Neural progenitor cell (in vitro differentiated cells): Measurements from ENCODE around the gene AP2A1. TPM values are rescaled to one million over a fixed set of nuclear protein-coding genes. Genes with fewer than 3 reads are reported as not detected.

ENCODE experiments used
- DNase-seq: peaks from one replicate; pipeline ENCODE4 v3.0.0-alpha.2; 2016; ENCODE audit warnings: low spot score
- H2AFZ ChIP-seq: fragments of 200-600 bp; sonication (generic); replicated peaks from 2 replicates; pipeline ENCODE4 v1.6.1; 2016; ENCODE audit warnings: antibody characterized with exemption
- H3F3A ChIP-seq: fragments of 200-600 bp; sonication (generic); 2 replicates; pipeline ENCODE4 v1.6.1; 2016; ENCODE audit warnings: antibody characterized with exemption, low read depth
- H3K27ac ChIP-seq: fragments of 200-600 bp; sonication (generic); 2 replicates; pipeline ENCODE4 v1.5.1; 2016; ENCODE audit warnings: mild to moderate bottlenecking
- H3K27me3 ChIP-seq: fragments of 200-600 bp; sonication (generic); 2 replicates; pipeline ENCODE4 v1.6.1; 2016; ENCODE audit warnings: mild to moderate bottlenecking, moderate library complexity
- H3K36me3 ChIP-seq: fragments of 200-600 bp; sonication (generic); 2 replicates; pipeline ENCODE4 v1.5.1; 2016
- H3K4me1 ChIP-seq: fragments of 200-600 bp; sonication (generic); 2 replicates; pipeline ENCODE4 v1.6.1; 2016; ENCODE audit warnings: mixed run types
- H3K4me2 ChIP-seq: fragments of 200-600 bp; sonication (generic); 2 replicates; pipeline ENCODE4 v1.6.1; 2016
- H3K4me3 ChIP-seq: fragments of 200-600 bp; sonication (generic); 2 replicates; pipeline ENCODE4 v1.5.1; 2016
- H3K79me2 ChIP-seq: fragments of 200-600 bp; sonication (generic); 2 replicates; pipeline ENCODE4 v1.6.1; 2016; ENCODE audit warnings: low read depth
- H3K9ac ChIP-seq: fragments of 200-600 bp; sonication (generic); 2 replicates; pipeline ENCODE4 v1.6.1; 2016
- H3K9me3 ChIP-seq: fragments of 200-600 bp; sonication (generic); 2 replicates; pipeline ENCODE4 v1.5.1; 2016; ENCODE audit warnings: low read depth
- H4K20me1 ChIP-seq: fragments of 200-600 bp; sonication (generic); 2 replicates; pipeline ENCODE4 v1.6.1; 2016; ENCODE audit warnings: low read depth
- H3K27ac Mint-ChIP-seq: 3 replicates; pipeline ENCODE4 v1.8.0; 2021; ENCODE audit warnings: mixed read lengths
- H3K27me3 Mint-ChIP-seq: 2 replicates; pipeline ENCODE4 v1.8.0; 2022; ENCODE audit warnings: low read depth, mild to moderate bottlenecking, inconsistent platforms, moderate library complexity, mixed read lengths; ENCODE audit not compliant: insufficient read depth
- H3K36me3 Mint-ChIP-seq: 3 replicates; pipeline ENCODE4 v1.8.0; 2021; ENCODE audit warnings: mixed read lengths
- H3K4me1 Mint-ChIP-seq: 3 replicates; pipeline ENCODE4 v1.8.0; 2021; ENCODE audit warnings: mixed read lengths
- H3K4me3 Mint-ChIP-seq: 3 replicates; pipeline ENCODE4 v1.8.0; 2021; ENCODE audit warnings: mild to moderate bottlenecking, moderate library complexity, mixed read lengths
- H3K9me3 Mint-ChIP-seq: 3 replicates; pipeline ENCODE4 v1.8.0; 2020; ENCODE audit warnings: mixed read lengths
- EZH2 ChIP-seq: fragments of 200-600 bp; sonication (generic); IDR thresholded peaks from 2 replicates; pipeline ENCODE4 v1.6.1; 2017; ENCODE audit warnings: antibody characterized with exemption, mild to moderate bottlenecking, moderate library complexity
- EZH2phosphoT487 ChIP-seq: fragments of 200-600 bp; sonication (generic); IDR thresholded peaks from 2 replicates; pipeline ENCODE4 v1.6.1; 2017; ENCODE audit warnings: antibody characterized with exemption
- total RNA-seq: library from RNA; depleted of rRNA; stranded (reverse); fragments of >200 nt; gene quantifications from 2 replicates; pipeline ENCODE4 v1.2.3, GENCODE V29; 2015; ENCODE audit warnings: low replicate concordance
- TF ChIP-seq, protein P1 (sequence below): fragments of 200-600 bp; sonication (generic); IDR thresholded peaks from 2 replicates; pipeline ENCODE4 v1.5.1; 2017; ENCODE audit warnings: antibody characterized with exemption, mild to moderate bottlenecking

AP2A1 gene
- total RNA-seq, 1 donor from 2014 or later = 61.6 TPM

DNA sequence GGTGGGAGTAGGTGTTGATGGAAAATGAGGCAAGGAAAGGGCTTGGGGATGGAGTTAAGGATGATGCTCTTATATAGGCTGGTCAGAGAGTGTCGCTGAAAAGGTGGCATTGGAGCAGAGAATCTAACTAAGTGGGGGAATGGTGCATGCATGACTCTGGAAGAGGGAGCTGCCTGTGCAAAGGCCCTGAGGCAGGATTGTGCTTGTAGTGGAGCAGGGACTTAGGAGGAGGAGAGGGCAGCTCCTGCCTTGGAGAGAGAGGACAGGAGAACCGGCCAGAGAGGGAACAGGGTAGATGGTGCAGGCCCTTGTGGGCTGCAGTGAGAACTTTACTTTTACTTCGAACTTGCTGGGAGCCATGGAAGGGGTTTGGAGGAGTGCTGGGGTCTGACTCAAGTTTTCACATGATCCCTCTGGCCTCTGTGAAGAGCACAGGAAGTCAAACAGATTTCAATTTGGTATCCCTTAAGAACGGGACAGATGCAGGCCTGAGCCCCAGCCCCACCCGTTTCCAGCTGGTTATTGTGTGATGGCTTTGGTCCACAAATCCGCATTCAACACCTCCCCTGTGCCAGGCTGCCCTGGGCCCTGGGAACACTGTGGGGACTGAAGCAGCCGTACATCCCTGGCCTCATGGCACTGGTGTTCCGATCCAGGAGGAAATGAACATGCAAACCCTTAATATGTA lies 7.0 kb downstream of the AP2A1 start:
- no peak for DNase-seq
- Histone ChIP-seq H3K4me2 (no peak overlapping the region), H3K4me1 (no peaks in the 10 kb centered on the region), H2AFZ (no peak overlapping the region), H4K20me1 (peaks cover 5% of the 10 kb centered on the region), H3K9me3 (no peaks in the 10 kb centered on the region), H3F3A (no peaks in the 10 kb centered on the region), H3K27me3 (no peaks in the 10 kb centered on the region), H3K4me3 (no peak overlapping the region), H3K79me2 (peaks cover 70% of the 10 kb centered on the region), H3K27ac (no peak overlapping the region), H3K36me3 (no peaks in the 10 kb centered on the region), H3K9ac (no peak overlapping the region)
- Mint-ChIP-seq H3K9me3 (no peaks in the 10 kb centered on the region), H3K27ac (peak overlapping the region; percentile 89), H3K4me3 (peak overlapping the region; percentile 6), H3K27me3 (peaks cover 5% of the 10 kb centered on the region), H3K36me3 (peaks cover 4% of the 10 kb centered on the region), H3K4me1 (peaks cover 10% of the 10 kb centered on the region)
- TF ChIP-seq EZH2 (no peak), EZH2phosphoT487 (no peak)

DNA sequence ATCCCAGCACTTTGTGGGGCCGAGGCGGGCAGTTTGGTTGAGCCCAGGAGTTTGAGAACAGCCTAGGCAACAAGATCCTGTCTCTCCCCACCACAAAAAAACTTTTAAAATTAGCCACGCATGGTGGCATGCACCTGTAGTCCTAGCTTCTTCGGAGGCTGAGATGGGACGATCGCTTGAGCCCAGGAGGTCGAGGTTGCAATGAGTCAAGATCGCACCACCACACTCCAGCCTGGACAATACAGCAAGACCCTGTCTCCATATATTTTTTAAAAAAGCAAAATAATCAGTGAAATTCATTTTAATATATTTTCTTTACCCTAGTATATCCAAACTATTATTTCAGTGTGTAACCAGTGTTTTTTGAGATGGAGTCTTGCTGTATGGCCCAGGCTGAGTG lies 8.2 kb downstream of the AP2A1 start:
- Histone ChIP-seq H3K4me3 (no peak overlapping the region), H3K79me2 (peaks cover 58% of the 10 kb centered on the region), H3K9me3 (no peaks in the 10 kb centered on the region), H4K20me1 (peaks cover 5% of the 10 kb centered on the region), H2AFZ (no peak overlapping the region), H3K4me2 (no peak overlapping the region), H3K27me3 (no peaks in the 10 kb centered on the region), H3F3A (no peaks in the 10 kb centered on the region), H3K27ac (no peak overlapping the region), H3K4me1 (no peaks in the 10 kb centered on the region), H3K36me3 (no peaks in the 10 kb centered on the region), H3K9ac (no peak overlapping the region)
- no peak overlapping the region for H3K4me3 Mint-ChIP-seq
- H3K9me3 Mint-ChIP-seq = no peaks in the 10 kb centered on the region
- TF ChIP-seq EZH2 (no peak), EZH2phosphoT487 (no peak)
- TF ChIP-seq, protein P1, sequence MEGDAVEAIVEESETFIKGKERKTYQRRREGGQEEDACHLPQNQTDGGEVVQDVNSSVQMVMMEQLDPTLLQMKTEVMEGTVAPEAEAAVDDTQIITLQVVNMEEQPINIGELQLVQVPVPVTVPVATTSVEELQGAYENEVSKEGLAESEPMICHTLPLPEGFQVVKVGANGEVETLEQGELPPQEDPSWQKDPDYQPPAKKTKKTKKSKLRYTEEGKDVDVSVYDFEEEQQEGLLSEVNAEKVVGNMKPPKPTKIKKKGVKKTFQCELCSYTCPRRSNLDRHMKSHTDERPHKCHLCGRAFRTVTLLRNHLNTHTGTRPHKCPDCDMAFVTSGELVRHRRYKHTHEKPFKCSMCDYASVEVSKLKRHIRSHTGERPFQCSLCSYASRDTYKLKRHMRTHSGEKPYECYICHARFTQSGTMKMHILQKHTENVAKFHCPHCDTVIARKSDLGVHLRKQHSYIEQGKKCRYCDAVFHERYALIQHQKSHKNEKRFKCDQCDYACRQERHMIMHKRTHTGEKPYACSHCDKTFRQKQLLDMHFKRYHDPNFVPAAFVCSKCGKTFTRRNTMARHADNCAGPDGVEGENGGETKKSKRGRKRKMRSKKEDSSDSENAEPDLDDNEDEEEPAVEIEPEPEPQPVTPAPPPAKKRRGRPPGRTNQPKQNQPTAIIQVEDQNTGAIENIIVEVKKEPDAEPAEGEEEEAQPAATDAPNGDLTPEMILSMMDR = no peak
- no peak overlapping the region for H3K27ac Mint-ChIP-seq
- peaks cover 4% of the 10 kb centered on the region for H3K27me3 Mint-ChIP-seq
- H3K4me1 Mint-ChIP-seq = peaks cover 9% of the 10 kb centered on the region
- no peak for DNase-seq
- peaks cover 4% of the 10 kb centered on the region for H3K36me3 Mint-ChIP-seq

GRCh38 chr19:49775742-49776370 lies 9.1 kb downstream of the AP2A1 start:
- no peak for DNase-seq
- no peaks in the 10 kb centered on the region for H3K27me3 Mint-ChIP-seq
- Histone ChIP-seq H3K4me3 (no peak overlapping the region), H3K79me2 (peaks cover 49% of the 10 kb centered on the region), H2AFZ (no peak overlapping the region), H3F3A (no peaks in the 10 kb centered on the region), H3K4me2 (no peak overlapping the region), H3K36me3 (no peaks in the 10 kb centered on the region), H3K9ac (no peak overlapping the region), H3K27ac (peak overlapping the region; percentile 63), H3K4me1 (no peaks in the 10 kb centered on the region), H3K27me3 (no peaks in the 10 kb centered on the region), H4K20me1 (peaks cover 5% of the 10 kb centered on the region), H3K9me3 (no peaks in the 10 kb centered on the region)
- H3K27ac Mint-ChIP-seq = peak overlapping the region; percentile 2
- no peak overlapping the region for H3K4me3 Mint-ChIP-seq
- H3K36me3 Mint-ChIP-seq = peaks cover 4% of the 10 kb centered on the region
- no peaks in the 10 kb centered on the region for H3K9me3 Mint-ChIP-seq
- peaks cover 12% of the 10 kb centered on the region for H3K4me1 Mint-ChIP-seq
- TF ChIP-seq, protein P1 = no peak
- no peak for TF ChIP-seq EZH2
- TF ChIP-seq EZH2phosphoT487 = no peak

DNA sequence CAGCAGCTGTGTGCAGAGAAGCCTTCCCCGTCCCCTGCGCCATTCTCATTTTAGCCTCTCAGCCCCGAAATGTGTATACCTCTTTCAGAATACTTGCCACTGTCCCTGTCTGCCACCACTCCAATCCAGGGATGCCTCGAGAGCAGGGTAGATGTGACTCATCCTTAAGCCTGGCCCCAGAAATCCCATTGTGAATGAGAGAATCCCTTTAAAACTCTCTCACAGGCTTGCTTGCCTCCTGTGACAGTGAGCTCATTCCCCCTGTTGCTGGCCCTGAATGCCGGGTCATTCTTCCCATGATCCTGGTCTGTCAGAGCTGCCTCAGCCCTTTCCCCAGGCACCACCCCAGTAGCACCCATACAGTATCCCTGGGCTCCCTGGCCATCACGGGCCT lies 9.6 kb downstream of the AP2A1 start:
- H3K9me3 ChIP-seq = no peaks in the 10 kb centered on the region
- H3K36me3 ChIP-seq = no peaks in the 10 kb centered on the region
- H2AFZ ChIP-seq = no peak overlapping the region
- H3F3A ChIP-seq = no peaks in the 10 kb centered on the region
- Mint-ChIP-seq H3K4me3 (no peak overlapping the region), H3K9me3 (no peaks in the 10 kb centered on the region), H3K27me3 (no peaks in the 10 kb centered on the region), H3K4me1 (peaks cover 17% of the 10 kb centered on the region), H3K36me3 (peaks cover 4% of the 10 kb centered on the region), H3K27ac (peak overlapping the region; percentile 2)
- no peak overlapping the region for H3K27ac ChIP-seq
- H4K20me1 ChIP-seq = peaks cover 10% of the 10 kb centered on the region
- no peak for DNase-seq
- no peak overlapping the region for H3K4me2 ChIP-seq
- H3K79me2 ChIP-seq = peaks cover 44% of the 10 kb centered on the region
- no peak overlapping the region for H3K9ac ChIP-seq
- no peaks in the 10 kb centered on the region for H3K27me3 ChIP-seq
- no peaks in the 10 kb centered on the region for H3K4me1 ChIP-seq
- no peak overlapping the region for H3K4me3 ChIP-seq
- TF ChIP-seq, protein P1 = no peak
